NCI-H1694 (cell line): ENCODE measurements around the gene PROCR.
"Not testable (repeated sequence)": the region's sequence is repeated elsewhere in the genome, so short reads cannot be mapped to it uniquely, and the experiment has no call there.

Source experiments
- DNase-seq: peaks from one replicate; lab custom pipeline; 2025; lab: John Stamatoyannopoulos, UW

PROCR gene

DNA sequence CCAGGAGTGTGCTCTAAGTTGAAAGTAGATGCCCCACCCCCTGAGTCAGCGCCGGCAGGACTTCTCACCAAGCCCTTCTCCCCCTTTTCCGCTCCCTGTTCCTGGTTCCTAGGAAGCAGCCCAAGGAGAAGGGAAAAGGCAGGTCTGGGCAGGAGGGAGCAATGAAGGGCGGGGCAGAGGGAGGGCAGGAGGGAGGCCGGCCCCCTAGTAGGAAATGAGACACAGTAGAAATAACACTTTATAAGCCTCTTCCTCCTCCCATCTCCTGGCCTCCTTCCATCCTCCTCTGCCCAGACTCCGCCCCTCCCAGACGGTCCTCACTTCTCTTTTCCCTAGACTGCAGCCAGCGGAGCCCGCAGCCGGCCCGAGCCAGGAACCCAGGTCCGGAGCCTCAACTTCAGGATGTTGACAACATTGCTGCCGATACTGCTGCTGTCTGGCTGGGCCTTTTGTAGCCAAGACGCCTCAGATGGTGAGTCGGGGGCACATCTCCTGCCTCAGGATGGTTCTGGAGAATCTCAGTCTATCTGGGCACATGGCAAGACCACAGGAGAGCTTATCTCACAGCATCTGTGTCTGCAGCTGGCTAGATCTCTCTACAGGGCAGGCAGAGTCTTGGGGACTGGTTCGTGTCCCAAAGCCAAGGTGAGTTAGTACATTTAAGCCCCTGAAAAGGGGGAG is at the start of gene PROCR:
PROCR (plus strand) TSS at position 320 of the 681 bp plus-strand sequence; CDS start at position 403, 83 bp downstream.
- no peak for DNase-seq

DNA sequence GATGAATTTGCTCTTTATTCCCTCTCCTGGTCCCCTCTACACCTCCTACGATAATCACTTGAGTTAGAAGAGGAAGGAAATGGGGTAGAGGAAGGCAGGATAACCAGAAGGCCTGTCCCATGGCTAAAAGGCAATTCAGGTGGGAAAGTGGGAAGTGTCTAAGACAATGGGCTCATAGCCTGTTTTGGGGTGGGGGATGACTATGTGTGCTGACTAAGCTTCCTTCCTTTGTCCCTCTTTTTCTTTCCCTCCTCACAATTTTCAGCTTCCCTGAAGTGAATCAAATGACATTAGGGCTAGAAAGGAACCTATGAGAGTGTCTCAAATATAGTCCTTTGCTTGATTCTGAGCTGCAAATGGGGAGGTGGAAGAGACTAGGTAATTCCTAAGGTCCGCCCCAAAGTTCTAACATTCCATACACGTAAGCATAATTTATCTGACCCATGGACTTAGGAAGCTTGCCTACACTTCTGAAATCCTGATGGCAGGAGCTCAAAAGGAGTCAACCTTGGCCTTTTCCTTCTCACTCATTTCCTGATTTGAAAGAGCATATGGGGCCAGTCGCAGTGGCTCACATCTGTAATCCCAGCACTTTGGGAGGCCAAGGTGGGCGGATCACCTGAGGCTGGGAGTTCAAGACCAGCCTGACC is 49.0 kb upstream of the PROCR start:
- DNase-seq, result no peak

DNA sequence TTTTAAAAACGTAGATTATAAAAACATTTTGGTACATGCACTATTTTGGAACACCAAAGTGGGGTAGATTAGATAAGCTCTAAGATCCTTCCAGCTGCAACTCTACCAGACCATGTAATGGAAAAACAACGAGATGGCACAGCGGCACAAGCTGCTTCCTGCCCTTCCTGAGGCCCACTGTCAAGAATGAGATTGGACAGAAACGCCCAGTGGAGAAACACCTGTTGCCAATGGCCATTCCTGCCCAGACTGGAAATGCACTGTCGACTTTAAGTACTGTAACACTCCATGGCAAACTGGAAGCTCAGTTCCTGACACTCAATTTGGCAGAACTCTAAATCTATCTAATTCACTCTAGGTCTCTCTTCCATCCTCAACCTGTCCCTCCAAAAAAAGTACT is 46.1 kb upstream of the PROCR start:
- DNase-seq, result no peak

- DNase-seq, result no peak
Measured at GRCh38 chr20:35129647-35130069, 42.2 kb upstream of the PROCR start.

GRCh38 chr20:35131934-35132333 is 39.9 kb upstream of the PROCR start:
- no peak for DNase-seq

- DNase-seq, result no peak
Measured at GRCh38 chr20:35133031-35133430, 38.8 kb upstream of the PROCR start.

- no peak for DNase-seq
Measured at GRCh38 chr20:35133735-35134134, 38.1 kb upstream of the PROCR start.

GRCh38 chr20:35134472-35134871 is 37.4 kb upstream of the PROCR start:
- DNase-seq, result no peak

DNA sequence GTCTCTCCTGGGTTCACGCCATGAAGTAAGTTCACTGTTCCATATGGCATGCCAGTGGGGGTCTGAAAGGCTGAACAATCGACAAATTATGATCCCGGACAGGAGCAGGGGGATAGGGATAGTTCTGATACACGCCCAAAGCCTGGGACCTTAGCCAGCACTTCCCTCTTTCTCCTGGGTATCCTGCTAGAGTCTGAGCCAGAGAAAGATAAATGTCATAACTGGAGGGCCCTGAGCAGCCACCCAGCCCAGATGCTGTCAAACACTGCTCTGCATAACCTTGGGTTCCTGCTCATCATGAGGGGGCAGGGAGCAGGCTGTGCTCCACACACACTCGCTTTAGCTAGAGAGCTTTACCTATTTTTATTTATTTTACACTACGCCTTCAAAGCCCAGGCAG is 37.0 kb upstream of the PROCR start:
- no peak for DNase-seq

DNA sequence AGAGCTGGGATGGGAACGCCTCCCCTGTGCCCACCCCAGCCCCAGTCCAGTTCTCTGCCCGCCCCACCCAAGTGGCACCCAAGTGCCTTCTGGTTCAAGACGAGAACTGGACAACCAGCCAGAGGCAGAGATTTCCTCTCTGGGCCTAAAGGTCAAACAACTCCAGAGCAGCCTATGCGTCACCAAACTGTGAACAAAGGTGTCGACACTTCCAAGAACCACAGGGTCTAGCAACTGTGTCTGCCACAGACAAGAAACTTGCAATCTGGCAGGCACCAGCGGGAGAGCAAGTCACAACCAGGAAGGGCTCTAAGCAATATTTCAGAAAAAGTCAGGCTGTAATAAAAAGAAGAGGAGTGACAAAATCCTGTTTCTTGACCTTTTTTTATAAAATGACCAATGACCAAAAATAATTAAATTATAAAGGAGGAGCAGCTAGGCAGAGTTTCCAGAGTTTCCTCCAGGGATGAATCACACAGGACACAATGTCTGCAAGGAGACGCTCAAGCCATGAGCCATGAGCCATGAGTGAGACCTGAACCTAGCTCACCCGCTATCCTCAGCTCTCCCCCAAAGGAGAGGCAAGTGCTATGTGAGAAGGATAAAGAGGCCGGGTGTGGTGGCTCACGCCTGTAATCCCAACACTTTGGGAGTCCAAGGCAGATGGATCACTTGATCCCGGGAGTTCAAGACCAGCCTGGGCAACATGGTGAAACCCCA is 35.8 kb upstream of the PROCR start:
- DNase-seq, result no peak

DNA sequence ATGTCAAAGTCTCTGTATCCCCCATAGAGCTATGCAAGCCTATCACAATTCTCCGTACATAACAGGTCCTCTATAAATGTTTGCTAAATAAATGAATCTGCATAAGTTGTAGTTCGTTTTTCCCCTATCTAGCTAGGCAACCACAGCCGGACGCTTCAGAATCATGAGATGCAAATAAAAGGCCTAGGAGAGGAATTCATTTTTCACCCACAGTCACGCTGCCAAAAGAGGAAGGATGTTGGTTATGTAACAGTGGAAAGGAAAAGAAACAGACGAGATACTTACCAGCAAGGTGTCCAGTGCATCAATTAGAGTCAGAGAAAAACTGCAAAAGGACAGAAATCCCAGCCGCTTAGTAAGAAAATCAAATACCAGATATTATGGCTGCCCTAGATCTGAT is 27.2 kb upstream of the PROCR start:
- DNase-seq, result no peak

DNA sequence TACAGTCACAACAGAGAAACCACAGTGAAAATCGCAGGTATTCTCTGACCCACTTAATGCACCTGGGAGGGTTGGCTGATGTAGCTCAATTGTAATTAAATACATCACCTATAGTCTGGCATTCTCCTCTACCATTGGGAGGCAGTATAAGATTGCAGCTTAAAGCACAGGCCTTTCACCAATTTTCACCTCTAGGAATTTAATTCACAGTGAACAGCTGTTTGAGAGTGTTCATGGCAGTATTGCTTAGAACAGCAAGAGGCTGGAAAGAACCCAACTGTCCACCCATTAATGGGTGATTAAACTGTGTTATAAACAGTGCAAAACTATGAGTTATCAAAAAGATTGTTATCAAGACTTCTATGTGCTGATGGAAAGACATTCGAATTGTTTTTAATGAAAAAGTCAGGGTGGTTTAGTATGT is 26.7 kb upstream of the PROCR start:
- peak; percentile 35 for DNase-seq

GRCh38 chr20:35146299-35146919 is 25.5 kb upstream of the PROCR start:
- no peak for DNase-seq

DNA sequence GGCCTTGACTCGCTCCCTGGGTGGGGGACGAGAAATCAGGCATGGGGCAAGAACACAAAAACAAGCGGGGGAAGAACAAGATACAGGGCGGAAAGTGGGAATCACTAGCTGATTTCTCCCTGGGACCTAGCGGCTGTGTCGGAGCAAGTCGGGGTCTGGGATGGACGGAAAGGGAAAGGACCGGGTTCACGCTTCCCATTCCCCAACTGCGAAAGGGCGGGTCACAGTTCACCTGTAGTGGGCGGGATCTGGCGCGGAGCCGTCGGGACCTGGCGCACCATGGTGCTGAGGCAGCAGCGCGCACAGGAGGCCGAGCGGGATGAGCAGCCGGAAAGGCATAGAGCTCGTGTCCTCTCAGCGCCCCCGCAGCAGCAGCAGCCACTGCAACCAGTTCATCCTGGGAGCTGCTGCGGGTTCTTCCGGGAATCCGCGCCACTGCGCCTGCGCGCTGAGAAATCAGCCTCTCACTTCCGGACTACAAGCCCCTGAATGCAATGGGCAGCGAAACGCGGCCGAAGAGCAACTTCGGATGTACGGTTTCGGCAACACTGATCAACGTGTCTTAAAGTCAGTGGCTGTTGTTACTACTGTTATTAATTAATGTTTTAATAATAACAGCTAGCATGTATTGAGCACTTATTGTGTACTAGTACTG is 24.8 kb upstream of the PROCR start, which contains the start of gene EDEM2:
EDEM2 (minus strand) TSS at position 417 of the 655 bp plus-strand sequence; CDS start at position 339, 78 bp downstream.
- DNase-seq, result peak; percentile 77

DNA sequence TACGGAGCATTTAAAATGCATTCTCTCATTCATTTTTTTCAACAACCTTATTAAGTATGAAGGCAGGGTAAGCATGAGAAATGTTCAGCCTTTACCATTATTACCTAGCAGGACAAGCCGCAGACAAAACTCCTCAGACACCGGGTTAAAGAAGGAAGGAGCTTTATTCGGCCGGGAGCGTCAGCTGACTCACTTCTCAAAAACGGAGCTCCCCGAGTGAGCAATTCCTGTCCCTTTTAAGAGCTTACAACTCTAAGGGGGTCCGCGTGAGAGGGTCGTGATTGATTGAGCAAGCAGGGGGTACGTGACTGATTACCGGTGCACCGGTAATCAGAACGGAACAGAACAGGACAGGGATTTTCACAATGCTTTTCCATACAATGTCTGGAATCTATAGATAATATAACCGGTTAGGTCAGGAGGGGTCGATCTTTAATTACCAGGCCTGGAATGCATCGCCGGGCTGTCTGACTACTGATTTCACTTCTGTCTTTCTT is 24.2 kb upstream of the PROCR start:
- not testable (repeated sequence) for DNase-seq

- DNase-seq, result no peak
Measured at GRCh38 chr20:35150846-35151579, 20.9 kb upstream of the PROCR start.

- no peak for DNase-seq
Measured at GRCh38 chr20:35151736-35152135, 20.1 kb upstream of the PROCR start.

- DNase-seq, result no peak
Measured at GRCh38 chr20:35155936-35156335, 15.9 kb upstream of the PROCR start.

- no peak for DNase-seq
Measured at GRCh38 chr20:35156978-35157377, 14.9 kb upstream of the PROCR start.

- DNase-seq, result not testable (repeated sequence)
Measured at GRCh38 chr20:35160341-35160740, 11.5 kb upstream of the PROCR start.

DNA sequence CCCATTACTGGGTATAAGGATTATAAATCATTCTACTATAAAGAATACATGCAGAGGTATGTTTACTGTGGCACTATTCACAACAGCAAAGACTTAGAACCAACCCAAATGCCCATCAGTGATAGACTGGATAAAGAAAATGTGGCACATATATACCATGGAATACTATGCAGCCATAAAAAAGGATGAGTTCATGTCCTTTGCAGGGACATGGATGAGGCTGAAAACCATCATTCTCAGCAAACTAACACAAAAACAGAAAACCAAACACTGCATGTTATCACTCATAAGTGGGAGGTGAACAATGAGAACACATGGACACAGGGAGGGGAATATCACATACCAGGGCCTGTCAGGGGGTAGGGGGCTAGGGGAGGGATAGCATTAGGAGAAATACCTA is 7.3 kb upstream of the PROCR start:
- DNase-seq, result not testable (repeated sequence)
